SK-N-SH treated with all-trans-retinoic acid at 6 μM for 48 hours (cell line): Measurements from ENCODE around the gene ZNF853.

Experiments used
- ATAC-seq: fragments of 200-7000 bp; cut with Tn5 transposase; 3 replicates; pipeline ENCODE4 v1.9.1; 2020; ENCODE audit warnings: mild to moderate bottlenecking, moderate library complexity
- ARNTL ChIP-seq: fragments of 450-650 bp; formaldehyde crosslinking; IDR thresholded peaks from 2 replicates; pipeline ENCODE4 v1.5.0; 2020; ENCODE audit warnings: low read depth, mild to moderate bottlenecking, moderate library complexity, borderline replicate concordance
- BACH2 ChIP-seq: fragments of 250-450 bp; sonication (Bioruptor Pico); IDR thresholded peaks from 2 replicates; pipeline ENCODE4 v1.9.0; 2021; ENCODE audit warnings: mild to moderate bottlenecking, borderline replicate concordance
- CREB5 ChIP-seq: fragments of 250-450 bp; sonication (Bioruptor Pico); IDR thresholded peaks from 2 replicates; pipeline ENCODE4 v1.5.1; 2020; ENCODE audit warnings: low read depth, mild to moderate bottlenecking, moderate library complexity
- CSDC2 ChIP-seq: fragments of 250-450 bp; sonication (Bioruptor Pico); IDR thresholded peaks from 2 replicates; pipeline ENCODE4 v1.5.0; 2020; ENCODE audit warnings: mild to moderate bottlenecking, moderate library complexity
- CSRNP3 ChIP-seq: fragments of 250-450 bp; sonication (Bioruptor Pico); IDR thresholded peaks from 2 replicates; pipeline ENCODE4 v1.5.1; 2021; ENCODE audit warnings: mild to moderate bottlenecking, moderate library complexity
- GLIS3 ChIP-seq: fragments of 250-450 bp; sonication (Bioruptor Pico); IDR thresholded peaks from 2 replicates; pipeline ENCODE4 v1.5.0; 2020; ENCODE audit warnings: mild to moderate bottlenecking, moderate library complexity
- ISL1 ChIP-seq: fragments of 250-450 bp; sonication (Bioruptor Pico); IDR thresholded peaks from 2 replicates; pipeline ENCODE4 v2.1.2; 2022; ENCODE audit warnings: mild to moderate bottlenecking, moderate library complexity
- PATZ1 ChIP-seq: fragments of 250-450 bp; sonication (Bioruptor Pico); IDR thresholded peaks from 2 replicates; pipeline ENCODE4 v1.8.0; 2020; ENCODE audit warnings: mild to moderate bottlenecking, moderate library complexity, borderline replicate concordance
- POU6F1 ChIP-seq: fragments of 250-450 bp; sonication (Bioruptor Pico); IDR thresholded peaks from 2 replicates; pipeline ENCODE4 v1.8.0; 2021; ENCODE audit warnings: low read depth, mild to moderate bottlenecking, moderate library complexity, borderline replicate concordance
- SNAI2 ChIP-seq: fragments of 250-450 bp; sonication (Bioruptor Pico); IDR thresholded peaks from 2 replicates; pipeline ENCODE4 v1.5.0; 2020; ENCODE audit warnings: mild to moderate bottlenecking, moderate library complexity
- TCF4 ChIP-seq: fragments of 250-450 bp; sonication (Bioruptor Pico); IDR thresholded peaks from 2 replicates; pipeline ENCODE4 v1.8.0; 2021; ENCODE audit warnings: mild to moderate bottlenecking, moderate library complexity, borderline replicate concordance
- TSHZ2 ChIP-seq: fragments of 250-450 bp; sonication (Bioruptor Pico); IDR thresholded peaks from 2 replicates; pipeline ENCODE4 v1.5.0; 2020; ENCODE audit warnings: mild to moderate bottlenecking, moderate library complexity
- ZC3H10 ChIP-seq: fragments of 250-450 bp; sonication (Bioruptor Pico); IDR thresholded peaks from 2 replicates; pipeline ENCODE4 v1.5.1; 2021; ENCODE audit warnings: mild to moderate bottlenecking, moderate library complexity
- ZFP3 ChIP-seq: fragments of 250-450 bp; sonication (Bioruptor Pico); IDR thresholded peaks from 2 replicates; pipeline ENCODE4 v1.5.0; 2020; ENCODE audit warnings: mild to moderate bottlenecking, moderate library complexity
- ZFP30 ChIP-seq: fragments of 450-650 bp; formaldehyde crosslinking; IDR thresholded peaks from 2 replicates; pipeline ENCODE4 v1.5.0; 2022; ENCODE audit warnings: mild to moderate bottlenecking, moderate library complexity
- ZNF565 ChIP-seq: fragments of 450-650 bp; formaldehyde crosslinking; conservative IDR thresholded peaks from 2 replicates; pipeline ENCODE4 v1.5.0; 2020; ENCODE audit warnings: low read depth, mild to moderate bottlenecking, moderate library complexity
- ZNF70 ChIP-seq: fragments of 450-650 bp; formaldehyde crosslinking; IDR thresholded peaks from 2 replicates; pipeline ENCODE4 v1.5.0; 2020; ENCODE audit warnings: mild to moderate bottlenecking, moderate library complexity
- ZNF8 ChIP-seq: fragments of 450-650 bp; formaldehyde crosslinking; IDR thresholded peaks from 2 replicates; pipeline ENCODE4 v1.5.0; 2020; ENCODE audit warnings: mild to moderate bottlenecking, moderate library complexity

Gene ZNF853

GRCh38 chr7:6654842-6655610, 39.6 kb downstream of the ZNF853 start:
- ATAC-seq, result no peak
- TF ChIP-seq SNAI2 (CRISPR knock-in tag) (no peak), ZNF565 (CRISPR knock-in tag) (no peak), TCF4 (CRISPR knock-in tag) (no peak), GLIS3 (no peak), ZFP30 (CRISPR knock-in tag) (no peak), CREB5 (no peak), ZC3H10 (CRISPR knock-in tag) (no peak), ZNF70 (CRISPR knock-in tag) (no peak), CSRNP3 (CRISPR knock-in tag) (no peak), ZNF8 (CRISPR knock-in tag) (no peak), BACH2 (CRISPR knock-in tag) (no peak), TSHZ2 (CRISPR knock-in tag) (no peak), CSDC2 (no peak), ZFP3 (CRISPR knock-in tag) (no peak), ARNTL (no peak)

- TF ChIP-seq CSDC2, result no peak
- no peak for TF ChIP-seq ZNF70 (CRISPR knock-in tag)
- TF ChIP-seq ZNF8 (CRISPR knock-in tag), result no peak
- TF ChIP-seq PATZ1 (CRISPR knock-in tag), result no peak
- TF ChIP-seq ZFP3 (CRISPR knock-in tag), result no peak
- TF ChIP-seq SNAI2 (CRISPR knock-in tag), result no peak
- no peak for TF ChIP-seq ZFP30 (CRISPR knock-in tag)
- no peak for TF ChIP-seq ZNF565 (CRISPR knock-in tag)
- no peak for TF ChIP-seq CSRNP3 (CRISPR knock-in tag)
- no peak for TF ChIP-seq ISL1 (CRISPR knock-in tag)
- ATAC-seq, result no peak
These were observed 40.4 kb downstream of the ZNF853 start for GRCh38 chr7:6655636-6656385.

- ATAC-seq, result no peak
- TF ChIP-seq ARNTL (no peak), ZNF8 (CRISPR knock-in tag) (no peak), ZFP3 (CRISPR knock-in tag) (no peak), CREB5 (no peak), TSHZ2 (CRISPR knock-in tag) (no peak), ZC3H10 (CRISPR knock-in tag) (no peak), ISL1 (CRISPR knock-in tag) (no peak), POU6F1 (CRISPR knock-in tag) (no peak)
These were observed 41.0 kb downstream of the ZNF853 start for GRCh38 chr7:6656413-6656812.
